ENCODE measurements around the gene ATP6AP2. TPM values are rescaled to one million over a fixed set of nuclear protein-coding genes. Genes with fewer than 3 reads are reported as not detected.

Gene ATP6AP2
- total and polyA plus RNA-seq, 9 of the 15 experiments (the other 6 are each of a cell fraction or from before 2014, with no cell fraction given): 23.3 to 131 (median 41.9) TPM

DNA sequence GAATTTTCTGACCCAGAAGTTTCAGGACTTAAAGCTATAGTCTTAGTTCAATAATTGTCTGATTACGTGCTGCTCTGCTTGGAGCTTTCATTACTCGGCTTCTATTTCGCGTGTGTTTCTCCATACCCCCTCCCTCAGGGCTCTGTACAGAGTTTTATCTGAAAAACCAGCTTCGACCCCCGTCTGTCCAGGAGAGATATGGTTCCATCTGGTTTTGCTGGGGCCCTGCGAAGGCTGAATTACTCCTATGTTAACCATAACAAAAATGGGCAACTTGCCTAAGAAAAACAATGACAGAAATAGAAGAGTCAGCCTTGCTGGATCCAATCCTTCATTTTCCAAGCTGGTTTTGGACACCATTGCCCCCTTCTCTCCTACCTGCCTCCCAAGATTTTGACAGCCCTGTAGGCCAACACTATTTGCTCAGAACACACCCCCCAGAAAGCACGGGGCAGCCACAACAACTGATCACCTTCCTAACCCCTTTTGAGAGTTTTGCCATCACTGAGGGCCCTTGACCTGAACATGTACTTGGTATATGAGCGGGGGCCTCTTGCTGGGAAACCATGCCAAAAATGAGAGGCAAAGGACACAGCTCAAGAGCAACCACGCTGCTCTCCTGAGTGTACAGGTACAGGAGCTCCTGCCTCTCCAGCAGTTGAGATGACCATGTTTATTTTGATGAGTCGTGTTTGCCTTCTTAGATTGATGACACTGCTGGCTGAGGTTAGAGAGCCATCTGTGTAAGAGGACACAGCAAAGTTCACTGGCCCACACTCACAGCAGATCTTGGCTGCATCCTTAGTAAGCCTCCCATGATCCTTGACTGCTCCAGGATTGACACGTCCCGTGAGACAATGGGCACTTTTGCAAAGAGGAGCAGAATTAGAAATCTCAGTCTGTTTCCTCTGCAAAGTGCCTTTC lies 36.2 kb upstream of the ATP6AP2 start (continued):
- no peak for TF ChIP-seq ZBTB5 (IDR thresholded peaks at IDR 0.05)
- no peak for TF ChIP-seq XRCC4 (IDR thresholded peaks at IDR 0.05; ENCODE audit: extremely low read depth, insufficient read depth, insufficient read length)
- TF ChIP-seq RBBP5 (IDR thresholded peaks at IDR 0.05; ENCODE audit: borderline replicate concordance, insufficient read depth, low read length, poor library complexity, severe bottlenecking): peak; percentile 33
- no peak for TF ChIP-seq POLR2B (IDR thresholded peaks at IDR 0.05; ENCODE audit: low read depth, partially characterized antibody)
- TF ChIP-seq EP400 (IDR thresholded peaks at IDR 0.05): 0 out of 2 replicates have a peak, but pooled peaks have one; percentile 28
- no peak for TF ChIP-seq ZNF140 (CRISPR knock-in tag; IDR thresholded peaks at IDR 0.05)
- TF ChIP-seq ZNF282 (CRISPR knock-in tag; IDR thresholded peaks at IDR 0.05): no peak
- TF ChIP-seq LEF1 (IDR thresholded peaks at IDR 0.05): peak; percentile 84
- TF ChIP-seq PHF8 (IDR thresholded peaks at IDR 0.05; ENCODE audit: borderline replicate concordance, low read length): no peak
- no peak for TF ChIP-seq GATAD2B (IDR thresholded peaks at IDR 0.05; ENCODE audit: borderline replicate concordance)
- no peak for TF ChIP-seq MTA3 (IDR thresholded peaks at IDR 0.05; ENCODE audit: borderline replicate concordance)
- TF ChIP-seq POU5F1 (IDR thresholded peaks at IDR 0.05; ENCODE audit: borderline replicate concordance, low read depth, low read length, partially characterized antibody): no peak
- no peak for TF ChIP-seq ZNF717 (CRISPR knock-in tag; IDR thresholded peaks at IDR 0.05)
- no peak for TF ChIP-seq MXI1 (IDR thresholded peaks at IDR 0.05; ENCODE audit: low read depth, low read length)
- TF ChIP-seq PREB (CRISPR knock-in tag; IDR thresholded peaks at IDR 0.05): no peak
- no peak for TF ChIP-seq ZBTB49 (CRISPR knock-in tag; IDR thresholded peaks at IDR 0.05; ENCODE audit: borderline replicate concordance)
- TF ChIP-seq ATF7 (IDR thresholded peaks at IDR 0.05): peak; percentile 33; the same call in 1 of the 2 replicates
- TF ChIP-seq FOXA3 (CRISPR knock-in tag; conservative IDR thresholded peaks at IDR 0.05 in 1 of 2, IDR thresholded peaks at IDR 0.05 in 1 of 2): peak in 1 of 2 experiments; percentile 90; a peak in 2 of 4 replicates
- no peak for TF ChIP-seq DIDO1 (tag; IDR thresholded peaks at IDR 0.05; ENCODE audit: low read depth)
- 0 out of 4 replicates have a peak, but pooled peaks of 1 of the 2 experiments have one; percentile 29 for TF ChIP-seq MNT (conservative IDR thresholded peaks at IDR 0.05)
